T1000 (cell line): ENCODE data around the gene UBR1.

Source experiments
- DNase-seq: peaks from one replicate; lab custom pipeline; 2025; ENCODE audit warnings: mixed read lengths; lab: John Stamatoyannopoulos, UW

The UBR1 gene

DNA sequence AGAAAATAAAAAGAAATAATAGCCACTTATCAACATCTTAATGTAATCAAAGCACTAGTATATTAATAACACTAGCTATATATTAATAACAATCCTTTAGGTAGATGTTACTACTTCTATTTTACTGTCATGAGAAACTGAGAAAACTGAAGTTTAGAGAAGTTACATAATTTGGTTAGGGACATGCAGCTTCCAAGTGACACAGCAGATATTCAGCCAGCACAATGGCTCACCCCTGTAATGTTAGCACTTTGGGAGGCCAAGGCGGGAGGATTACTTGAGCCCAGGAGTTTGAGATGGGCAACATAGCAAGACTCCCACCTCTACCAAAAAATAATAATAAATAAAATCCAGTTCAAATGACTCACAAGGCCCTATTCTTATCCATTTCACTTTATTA lies 1.9 kb upstream of the UBR1 start:
- DNase-seq, result no peak

DNA sequence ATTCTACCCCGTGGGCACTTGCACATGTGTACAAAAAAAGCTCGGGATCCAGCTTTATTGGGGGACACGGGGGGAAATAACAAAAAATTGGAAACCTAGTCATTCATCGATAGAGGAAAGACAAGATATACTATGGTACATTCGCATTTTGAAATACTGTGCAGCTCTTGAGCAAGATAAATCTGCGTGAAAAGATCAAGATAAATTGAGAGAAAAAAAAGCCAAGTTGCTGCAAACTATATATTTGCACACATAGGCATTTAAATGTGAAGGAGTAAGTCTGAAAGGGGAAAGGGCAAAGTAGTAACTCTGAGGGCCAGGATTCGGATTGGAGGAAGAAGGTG lies 620 bp upstream of the UBR1 start:
- no peak for DNase-seq

DNA sequence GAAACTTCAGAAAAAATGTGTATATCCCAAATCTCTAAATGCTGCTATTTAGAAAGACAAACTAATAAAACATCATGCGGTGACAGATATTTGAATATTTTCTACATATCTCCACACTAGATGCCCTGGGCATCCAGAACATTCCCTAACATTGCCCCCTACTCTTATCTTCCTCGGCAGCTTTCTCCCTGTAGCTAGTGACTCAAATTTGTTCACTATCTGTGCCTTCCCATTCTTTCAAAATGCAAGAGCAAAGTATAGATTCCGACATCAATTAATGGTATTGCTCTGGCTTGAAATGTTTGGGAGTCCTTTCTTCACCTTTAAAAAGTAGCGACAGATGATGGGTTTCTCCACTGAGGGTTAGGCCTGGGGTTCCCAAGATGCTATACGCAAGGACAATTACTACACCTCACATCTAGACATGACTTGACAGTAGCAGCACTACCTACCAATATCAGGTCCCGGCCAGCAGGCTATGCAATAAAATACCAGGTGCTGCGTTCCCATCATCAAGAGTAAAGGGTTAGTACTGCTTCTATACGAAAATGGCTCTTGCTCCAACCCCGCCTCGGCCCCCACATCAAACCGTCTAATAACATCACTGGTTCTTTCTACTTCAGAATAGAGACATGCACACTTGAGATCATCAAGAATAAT lies 631 bp downstream of the UBR1 start:
- DNase-seq, result no peak

DNA sequence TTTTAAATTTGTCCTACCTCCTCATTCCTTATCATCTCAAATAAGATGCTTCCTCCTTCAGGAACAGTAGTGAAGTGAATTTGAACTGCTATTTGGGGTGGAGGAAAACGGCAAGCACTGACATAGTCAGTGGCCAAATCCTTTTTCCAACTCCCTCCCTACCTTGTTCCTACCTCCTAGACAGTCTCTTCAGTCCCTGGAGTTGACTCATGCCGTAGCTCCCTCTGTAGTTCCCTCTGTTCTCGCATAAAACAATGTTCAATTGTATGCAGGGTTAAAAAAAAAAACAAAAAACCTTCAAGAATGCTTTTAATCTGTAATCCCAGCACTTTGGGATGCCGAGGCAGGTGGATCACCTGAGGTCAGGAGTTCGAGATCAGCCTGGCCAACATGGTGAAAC lies 1.4 kb downstream of the UBR1 start:
- DNase-seq, result no peak

DNA sequence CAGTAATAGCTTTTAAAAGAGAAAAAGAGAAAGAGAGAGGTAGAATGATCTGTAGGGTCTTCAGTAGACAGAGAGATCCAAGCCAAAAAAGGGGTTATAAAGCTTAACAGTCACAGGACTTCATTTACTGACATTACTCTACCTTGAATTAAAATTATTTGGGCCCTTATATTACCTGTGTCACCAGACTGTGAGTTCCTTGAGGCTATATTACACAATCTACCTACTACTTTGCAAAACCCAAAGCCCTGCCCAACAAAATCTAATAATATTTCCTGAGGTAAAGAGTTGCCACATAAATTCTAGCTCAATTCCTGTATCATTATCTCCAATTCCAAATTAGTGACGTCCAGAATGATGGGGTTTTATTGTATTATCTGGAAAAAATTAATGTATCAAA lies 1.9 kb downstream of the UBR1 start:
- DNase-seq, result no peak

DNA sequence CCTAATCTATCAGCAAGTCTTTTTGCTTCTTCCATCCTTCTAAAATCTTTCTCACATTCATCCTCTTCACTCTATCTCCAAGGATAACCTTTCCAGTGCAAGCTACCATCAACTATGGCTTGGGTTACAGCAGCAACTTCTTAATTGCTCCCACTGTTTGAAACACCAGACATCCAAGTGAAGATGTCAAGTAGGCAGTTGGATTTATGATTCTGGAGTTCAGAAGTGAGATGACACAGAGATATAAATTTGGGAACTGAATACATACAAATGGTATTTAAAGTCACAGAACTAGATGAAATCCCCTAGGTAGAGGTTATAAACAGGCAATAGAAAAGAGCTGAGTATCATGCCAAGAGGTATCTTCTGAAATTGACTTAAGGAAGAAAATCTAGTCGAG lies 3.7 kb downstream of the UBR1 start:
- no peak for DNase-seq

DNA sequence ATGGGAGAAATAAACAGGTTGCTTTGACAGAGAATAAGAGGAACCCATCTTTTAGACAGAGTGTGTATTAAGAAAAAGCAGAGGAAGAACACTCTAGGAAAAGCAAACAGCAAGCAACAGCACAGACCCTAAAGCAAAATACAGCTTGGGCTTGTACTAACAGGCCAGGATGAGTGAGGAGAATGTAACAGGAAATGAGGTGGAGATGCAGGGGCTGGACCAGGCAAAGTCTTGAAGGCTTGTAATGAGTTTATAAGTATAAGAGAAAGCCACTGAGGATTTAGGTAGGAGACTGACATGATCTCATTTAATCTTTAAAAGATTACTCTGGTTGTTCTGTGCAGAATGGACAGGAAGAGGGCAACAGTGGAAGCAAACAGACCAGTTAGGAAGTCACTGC lies 4.9 kb downstream of the UBR1 start:
- no peak for DNase-seq

DNA sequence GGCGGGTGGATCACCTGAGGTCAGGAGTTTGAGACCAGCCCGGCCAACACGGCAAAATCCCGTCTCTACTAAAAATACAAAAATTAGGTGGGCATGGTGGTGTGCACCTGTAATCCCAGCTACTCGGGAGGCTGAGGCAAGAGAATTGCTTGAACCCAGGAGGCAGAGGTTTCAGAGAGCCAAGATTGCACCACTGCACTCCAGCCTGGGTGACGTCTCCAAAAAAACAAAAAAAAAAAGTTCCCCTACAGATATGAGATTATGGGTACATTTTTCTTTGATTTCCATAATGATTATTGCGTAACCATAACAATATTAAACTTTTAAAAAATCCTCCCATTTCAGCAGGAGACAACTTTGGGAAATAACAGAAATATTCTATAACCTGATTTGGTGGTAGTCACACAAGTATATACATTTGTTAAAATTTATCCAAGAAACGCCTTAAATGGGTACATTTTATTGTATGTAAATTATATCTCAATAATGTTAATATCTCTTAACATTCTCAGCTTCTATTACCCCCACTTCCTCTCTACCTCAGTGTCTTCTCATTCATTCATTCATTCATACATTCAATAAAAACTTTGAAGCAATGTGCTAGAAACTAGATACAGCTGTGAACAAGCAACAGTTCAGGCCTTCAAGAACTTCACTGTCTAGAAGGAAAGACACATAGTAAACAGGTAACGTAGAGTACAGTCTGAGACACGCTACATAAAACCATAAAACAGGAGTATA lies 6.6 kb downstream of the UBR1 start:
- DNase-seq, result no peak

DNA sequence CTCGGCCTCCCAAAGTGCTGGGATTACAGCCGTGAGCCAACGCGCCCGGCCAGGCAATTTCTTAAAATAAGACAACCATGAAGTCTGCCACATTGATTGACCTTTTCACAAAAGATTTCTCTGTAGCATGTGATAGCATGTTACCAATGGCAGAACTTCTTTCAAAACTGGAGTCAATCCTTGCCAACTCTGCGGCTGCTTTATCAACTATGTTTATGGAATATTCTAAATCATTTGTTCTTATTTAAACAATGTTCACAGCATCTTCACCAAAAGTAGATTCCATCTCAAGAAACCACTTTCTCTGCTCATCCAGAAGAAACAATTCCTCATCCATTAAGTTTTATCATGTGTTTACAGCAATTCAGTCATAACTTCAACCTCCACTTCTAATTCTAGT lies 9.4 kb downstream of the UBR1 start:
- DNase-seq, result no peak

DNA sequence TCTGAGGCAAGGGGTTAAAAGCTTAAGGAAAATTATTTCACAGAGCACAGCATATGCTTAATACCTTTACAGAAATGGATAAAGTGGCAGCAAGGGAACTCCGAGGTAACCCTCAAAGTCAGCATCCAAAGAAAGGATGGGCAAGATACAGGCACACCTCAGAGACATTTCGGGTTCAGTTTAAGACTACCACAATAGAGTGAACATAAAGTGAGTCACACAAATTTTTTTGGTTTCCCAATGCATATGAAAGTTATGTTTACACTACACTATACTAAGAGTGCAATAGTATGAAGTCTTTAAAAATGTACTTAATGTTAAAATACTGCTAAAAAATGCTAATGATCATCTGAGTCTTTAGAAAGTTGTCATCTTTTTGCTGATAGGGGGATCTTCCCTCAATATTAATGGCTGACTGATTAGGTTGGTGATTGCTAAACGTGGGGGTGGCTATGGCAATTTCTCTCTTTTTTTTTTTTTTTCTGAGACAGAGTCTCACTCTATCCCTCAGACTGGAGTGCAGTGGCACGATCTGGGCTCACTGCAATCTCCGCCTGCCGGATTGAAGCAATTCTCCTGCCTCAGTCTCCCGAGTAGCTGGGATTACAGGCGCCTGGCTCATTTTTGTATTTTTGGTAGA lies 10.0 kb downstream of the UBR1 start:
- DNase-seq, result no peak

DNA sequence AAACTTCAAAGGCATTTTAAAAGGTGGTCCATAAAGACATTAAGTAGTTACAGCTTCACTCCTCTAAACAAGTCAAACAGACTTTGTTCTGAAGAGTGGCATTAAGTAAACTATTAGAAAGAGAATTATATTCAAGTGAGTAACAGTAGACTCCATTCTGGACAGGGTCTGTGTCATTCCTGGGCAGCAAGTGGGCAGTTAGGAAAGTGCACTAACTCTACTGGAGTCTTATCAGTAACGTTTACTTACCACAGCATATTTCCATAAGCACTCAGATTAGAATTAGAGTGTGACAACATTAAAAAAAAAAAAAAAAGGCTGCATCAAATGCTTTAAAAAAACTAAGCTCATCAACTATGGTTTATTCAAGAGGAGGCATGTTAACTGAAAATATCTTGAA lies 10.6 kb downstream of the UBR1 start:
- no peak for DNase-seq

DNA sequence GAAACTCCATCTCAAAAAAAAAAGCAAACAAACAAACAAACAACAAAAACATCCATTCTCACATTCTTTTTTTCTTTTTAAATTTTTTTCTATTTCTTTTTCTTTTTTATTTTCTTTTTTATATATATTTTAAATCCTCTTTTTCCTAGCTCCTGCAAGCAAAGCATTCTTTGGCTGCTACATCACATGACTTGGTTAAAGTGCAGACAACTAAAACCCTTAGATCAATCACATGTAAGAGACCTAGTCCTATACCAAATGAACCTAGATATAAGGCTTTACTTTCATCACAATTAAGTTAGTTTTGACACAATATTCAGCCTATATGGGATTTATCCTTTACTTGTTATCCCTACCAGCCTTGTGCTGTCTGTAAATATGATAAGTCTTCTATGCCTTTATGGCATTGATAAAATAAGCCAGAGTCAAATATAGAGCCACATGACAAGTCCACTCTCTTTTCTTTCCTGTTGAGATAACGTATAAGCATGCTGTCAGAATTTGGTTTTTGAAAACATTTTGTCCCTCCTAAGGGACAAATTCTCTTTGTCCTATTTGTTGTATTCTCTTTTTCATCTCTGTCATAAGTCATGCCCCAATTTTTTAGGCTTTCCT lies 11.3 kb downstream of the UBR1 start:
- no peak for DNase-seq

DNA sequence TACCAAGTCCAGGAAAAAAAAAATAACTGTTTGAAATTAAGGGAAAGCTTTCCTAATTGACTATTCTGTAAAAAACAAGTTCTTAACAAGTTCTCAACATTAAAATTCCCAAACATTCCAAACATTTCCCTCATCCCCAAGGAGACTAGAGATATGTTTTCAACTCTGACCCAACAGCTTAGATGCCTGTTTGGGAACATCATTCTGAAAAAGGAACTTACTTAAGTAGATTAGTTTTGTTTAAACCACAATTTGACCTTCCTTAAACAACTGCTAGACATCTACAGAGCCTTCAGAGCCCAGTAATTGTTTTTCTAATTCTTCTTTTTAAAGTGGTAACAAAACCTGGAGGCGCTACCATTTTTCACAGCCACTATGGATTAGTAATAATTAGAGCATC lies 12.8 kb downstream of the UBR1 start:
- no peak for DNase-seq

DNA sequence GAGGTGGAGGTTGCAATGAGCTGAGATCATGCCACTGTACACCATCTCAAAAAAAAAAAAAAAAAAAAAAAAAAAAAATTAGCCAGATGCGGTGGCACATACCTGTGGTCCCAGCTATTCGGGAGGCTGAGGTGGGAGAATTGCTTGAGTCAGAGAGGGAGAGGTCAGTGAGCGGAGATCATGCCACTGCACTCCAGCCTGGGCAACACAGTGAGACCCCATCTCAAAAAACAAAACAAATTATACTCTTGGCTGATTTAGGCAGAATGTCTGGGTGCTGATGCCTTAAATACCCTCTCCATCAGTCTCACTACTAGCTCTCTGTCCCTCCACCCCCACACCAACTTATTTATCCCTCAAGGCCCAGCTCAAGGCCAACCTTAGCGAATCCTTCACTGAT lies 14.0 kb downstream of the UBR1 start:
- DNase-seq, result no peak

DNA sequence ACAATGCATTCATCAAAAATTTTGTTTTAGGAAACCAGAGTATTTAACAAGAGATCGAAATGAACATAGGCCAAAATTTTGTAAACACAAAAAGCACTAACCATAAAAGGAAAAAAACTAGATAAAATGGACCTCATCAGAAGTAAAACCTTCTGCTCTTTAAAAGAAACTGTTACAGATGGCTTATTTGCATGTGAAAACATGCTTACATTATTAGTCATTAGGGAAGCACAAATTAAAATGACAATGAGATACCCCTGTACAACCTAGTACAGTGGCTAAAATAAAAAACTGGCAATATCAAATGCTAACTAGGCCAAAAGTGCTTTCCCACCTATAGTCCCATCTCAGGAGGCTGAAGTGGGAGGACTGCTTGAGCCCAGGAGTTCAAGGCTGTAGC lies 19.3 kb downstream of the UBR1 start:
- DNase-seq, result no peak

DNA sequence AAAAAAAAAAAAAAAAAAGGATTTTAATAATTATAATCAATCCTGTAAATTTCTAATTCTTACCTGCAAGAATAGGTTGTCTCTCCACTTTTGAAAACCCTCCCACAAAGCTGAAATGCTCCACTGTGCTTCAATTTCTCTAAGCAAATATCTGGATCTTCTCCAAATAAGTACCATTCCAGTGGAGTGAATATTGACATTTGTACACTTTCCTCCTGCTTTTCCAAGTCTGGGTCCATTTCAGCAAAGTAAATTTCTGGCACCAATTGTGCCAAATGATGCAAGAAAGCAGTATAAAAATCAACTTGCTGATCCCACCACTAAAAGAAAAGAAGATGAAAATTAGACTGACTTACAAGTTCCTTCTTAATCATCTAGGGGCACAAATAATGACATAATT lies 19.9 kb downstream of the UBR1 start:
- no peak for DNase-seq

DNA sequence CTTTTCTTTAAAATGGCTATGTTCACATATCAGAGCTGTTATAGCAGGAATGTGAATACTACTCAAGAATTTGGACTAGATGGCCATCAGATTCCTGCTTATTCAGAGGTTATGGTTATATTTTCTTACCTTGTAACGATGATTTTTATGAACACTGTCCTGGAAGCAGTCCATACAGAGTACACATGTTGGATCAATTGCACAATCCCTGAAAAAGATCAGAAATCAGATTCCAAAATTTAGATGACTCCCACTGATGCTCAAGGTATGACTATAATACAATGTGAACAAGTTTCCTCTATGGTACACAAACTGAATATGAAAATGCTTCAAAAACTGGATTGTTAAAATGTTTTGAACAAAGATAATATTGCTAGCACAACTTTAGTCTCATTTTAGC lies 23.3 kb downstream of the UBR1 start:
- no peak for DNase-seq

DNA sequence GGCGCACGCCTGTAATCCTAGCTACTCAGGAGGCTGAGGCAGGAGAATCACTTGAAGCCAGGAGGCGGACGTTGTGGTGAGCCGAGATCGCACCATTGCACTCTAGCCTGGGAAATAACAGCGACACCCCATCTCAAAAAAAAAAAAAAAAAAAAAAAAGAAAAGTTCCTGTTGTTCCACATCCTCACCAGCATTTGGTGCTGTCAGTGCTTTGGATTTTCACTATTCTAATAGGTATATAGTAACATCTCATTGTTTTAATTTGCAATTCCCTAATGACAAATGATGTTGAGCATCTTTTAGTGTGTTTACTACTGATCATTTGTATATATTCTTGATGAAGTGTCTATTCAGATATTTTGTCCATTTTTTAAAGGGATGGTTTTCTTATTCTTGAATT lies 24.6 kb downstream of the UBR1 start:
- DNase-seq, result no peak

DNA sequence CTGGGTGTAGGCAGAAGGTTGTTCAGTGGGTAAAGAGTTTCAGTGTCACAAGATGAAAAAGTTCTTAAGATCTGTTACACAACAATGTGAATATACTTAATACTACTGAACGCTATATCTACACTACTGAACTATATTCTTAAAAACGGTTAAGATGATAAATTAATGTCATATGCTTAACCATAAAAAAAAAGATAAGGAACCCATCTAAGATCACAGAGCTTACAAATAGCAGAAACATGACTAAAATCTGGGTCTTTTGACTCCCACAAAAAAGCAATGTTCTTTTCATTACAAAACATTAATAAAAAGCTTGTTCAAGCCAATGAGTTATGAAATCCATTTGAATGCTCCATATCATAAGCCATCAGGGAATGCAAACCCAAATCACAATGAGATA lies 34.4 kb downstream of the UBR1 start:
- DNase-seq, result no peak

DNA sequence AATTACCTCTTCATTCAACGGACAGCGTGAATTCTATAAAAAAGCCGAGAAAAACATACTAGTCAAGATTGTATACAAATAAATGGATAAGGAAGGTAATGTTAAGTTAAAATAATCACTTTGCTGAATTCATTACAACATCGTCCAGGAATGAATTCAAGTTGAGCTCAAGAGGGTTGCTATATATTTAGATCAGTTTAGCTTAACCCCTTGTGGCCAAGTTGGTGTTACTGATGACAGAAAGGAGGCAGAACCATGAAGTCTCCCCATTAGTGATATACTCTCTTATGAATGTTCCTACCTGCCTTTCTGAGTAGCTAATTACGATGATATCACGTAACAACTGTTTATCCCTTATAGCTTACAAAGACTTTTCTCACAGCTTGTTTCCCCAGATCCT lies 34.9 kb downstream of the UBR1 start:
- DNase-seq, result no peak

DNA sequence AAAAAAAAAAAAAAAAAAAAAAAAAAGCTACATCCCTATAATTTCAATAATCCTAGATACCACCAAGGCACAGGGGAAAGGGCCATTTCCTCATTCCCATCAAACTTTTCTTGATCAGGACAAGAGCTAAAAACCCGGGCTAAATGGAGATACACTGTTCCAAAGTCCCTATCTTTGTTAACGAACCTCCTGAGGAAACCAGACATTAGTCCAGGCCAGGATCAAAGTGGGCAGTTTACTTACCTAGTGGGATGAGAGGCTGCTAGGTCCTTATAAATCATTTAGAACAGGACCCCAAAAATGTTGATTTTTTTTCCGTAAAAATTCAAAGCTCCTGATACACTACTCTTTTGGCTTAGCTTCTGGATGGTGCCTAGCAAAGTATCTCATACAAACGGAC lies 35.6 kb downstream of the UBR1 start:
- DNase-seq, result no peak

DNA sequence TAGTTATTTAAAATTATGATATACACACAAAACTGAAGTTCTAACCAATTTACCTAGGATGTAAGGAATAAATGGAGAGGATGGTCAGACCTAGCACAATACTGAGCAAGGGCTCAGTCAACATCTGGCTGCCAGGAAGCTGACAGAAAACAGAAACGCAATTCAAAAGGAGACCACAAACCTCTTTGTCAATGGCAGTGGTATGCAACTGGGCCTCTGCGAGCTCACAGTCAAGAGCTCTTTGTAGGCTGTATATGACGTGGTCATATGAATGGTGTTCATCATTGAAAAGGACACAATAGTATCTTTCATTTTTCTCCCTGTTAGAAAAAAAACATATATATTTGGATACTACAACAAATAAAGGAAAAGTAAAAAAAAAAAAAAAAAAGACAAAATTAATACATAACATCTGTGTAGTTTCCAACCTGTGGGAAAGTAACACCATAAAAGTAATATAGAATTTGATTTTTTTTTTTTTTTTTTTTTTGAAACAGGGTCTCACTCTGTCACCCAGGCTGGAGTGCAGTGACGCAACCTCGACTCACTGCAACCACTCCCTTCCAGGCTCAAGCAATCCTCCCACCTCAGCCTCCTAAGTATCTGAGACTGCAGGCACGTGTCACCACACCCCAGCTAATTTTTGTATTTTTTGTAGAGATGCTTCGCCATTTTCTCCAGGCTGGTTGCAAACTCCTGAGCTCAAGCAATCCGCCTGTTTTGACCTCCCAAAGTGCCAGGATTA lies 37.9 kb downstream of the UBR1 start:
- DNase-seq, result no peak

DNA sequence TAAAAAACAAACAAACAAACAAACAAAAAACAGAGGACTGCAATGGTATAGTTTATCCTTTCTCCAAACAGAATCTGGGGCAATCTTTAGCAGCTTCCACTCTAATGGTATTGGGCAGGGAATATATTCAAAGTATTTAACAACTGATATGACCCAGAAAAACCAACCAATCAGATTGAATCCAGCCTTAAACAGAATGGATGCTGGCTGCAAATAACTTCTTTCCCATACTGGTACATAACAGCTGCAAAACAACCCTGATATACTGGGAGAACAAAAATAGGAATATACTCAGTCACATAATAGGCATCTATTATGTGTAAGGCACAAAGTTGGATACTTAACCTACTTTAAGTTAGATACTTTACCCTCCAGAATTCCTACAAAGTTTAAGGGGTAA lies 49.1 kb downstream of the UBR1 start:
- DNase-seq, result no peak
